Prostate gland (tissue), 2 donors: ENCODE measurements around the gene CDR2. TPM values are rescaled to one million over a fixed set of nuclear protein-coding genes. Genes with fewer than 3 reads are reported as not detected.

Experiments
- DNase-seq: peaks from one replicate; pipeline ENCODE4 v3.0.0-alpha.2; 2019; ENCODE audit warnings: low spot score
- H3K27ac ChIP-seq, 2 donors: fragments of 200-600 bp; sonication (generic); 2 replicates each; pipeline ENCODE4 v1.5.1; 2017 to 2019
- H3K27me3 ChIP-seq: fragments of 200-600 bp; sonication (generic); replicated peaks from 2 replicates; pipeline ENCODE4 v1.5.1; 2019; ENCODE audit not compliant: insufficient read depth
- H3K36me3 ChIP-seq, 2 donors: fragments of 200-600 bp; sonication (generic); 1 replicate in 1 of 2; 2 replicates in 1 of 2; pipeline versions ENCODE4 v1.5.1 to v1.8.1; 2017 to 2019
- H3K4me1 ChIP-seq: fragments of 200-600 bp; sonication (generic); replicated peaks from 2 replicates; pipeline ENCODE4 v1.5.1; 2019
- H3K4me3 ChIP-seq, 2 donors: fragments of 200-600 bp; sonication (generic); 2 replicates each; pipeline ENCODE4 v1.5.1; 2017 to 2019
- H3K9me3 ChIP-seq: fragments of 200-600 bp; sonication (generic); 2 replicates; pipeline ENCODE4 v1.5.1; 2017
- CTCF ChIP-seq, 4 experiments: fragments of 200-600 bp in 2 of 4; fragments of 450-650 bp in 2 of 4; sonication (generic) in 2 of 4; IDR thresholded peaks; 1 replicate in 3 of 4; 2 replicates in 1 of 4; pipeline ENCODE4 v1.5.1; 2016 to 2019; ENCODE audit warnings: antibody characterized with exemption in 4 of 4, mild to moderate bottlenecking in 2 of 4, moderate library complexity in 2 of 4
- POLR2A ChIP-seq: fragments of 450-650 bp; IDR thresholded peaks from one replicate; pipeline ENCODE4 v1.6.1; 2016; ENCODE audit warnings: antibody characterized with exemption, mild to moderate bottlenecking
- POLR2AphosphoS5 ChIP-seq: sonication (generic); formaldehyde crosslinking; IDR thresholded peaks from one replicate; pipeline ENCODE4 v1.6.1; 2017; ENCODE audit warnings: antibody characterized with exemption
- WGBS: methylation state at CpG from one replicate; pipeline ENCODE4 v1.1.5; 2018; 5-methylcytosine and 5-hydroxymethylcytosine counted together
- intact Hi-C: fragments of 100-400 bp; cut with DNase I; formaldehyde crosslinking; loops from one replicate; pipeline ENCODE4 v1.14.2; 2022
- total RNA-seq, 2 donors: library from RNA; depleted of rRNA; stranded (reverse); fragments of >200 nt; gene quantifications; one replicate each; pipeline ENCODE4 v1.1.0, GENCODE V29; 2016

The CDR2 gene
- total RNA-seq, 2 donors from 2014 or later, result 24.5 to 31.9 TPM

DNA sequence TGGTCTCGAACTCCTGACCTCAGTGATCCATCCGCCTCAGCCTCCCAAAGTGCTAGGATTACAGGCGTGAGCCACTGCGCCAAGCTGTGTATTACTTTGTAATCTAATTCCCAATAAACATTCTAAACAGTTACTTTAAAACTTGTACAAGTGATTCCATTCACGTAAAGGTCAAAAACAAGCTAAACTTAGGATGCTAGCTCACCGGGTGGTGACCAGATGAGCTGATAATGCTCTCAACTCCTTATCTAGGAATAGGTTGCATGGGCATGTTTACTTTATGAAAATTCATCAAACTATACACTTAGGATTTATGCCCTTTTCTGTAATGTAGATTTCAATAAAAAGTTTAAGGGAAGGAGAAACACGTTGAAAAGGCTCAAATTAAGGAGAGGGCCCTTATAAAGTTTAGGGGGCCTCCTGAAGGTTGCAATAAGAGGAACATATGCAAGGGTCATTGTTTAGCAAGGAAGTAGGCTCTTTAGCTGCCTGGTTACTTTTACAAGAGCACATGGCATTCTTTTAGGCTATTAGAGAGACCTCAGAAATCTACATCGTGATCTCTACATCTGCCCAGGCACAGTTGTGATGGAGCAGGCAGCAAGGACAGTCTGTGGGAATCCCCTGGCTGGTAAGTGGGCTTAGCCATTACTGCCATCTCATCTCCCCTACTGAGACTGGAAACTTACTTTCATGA is 13.3 kb downstream of the CDR2 start:
- 66% methylated on average over 8 of the region's 8 CpGs for WGBS
- no peaks in the 10 kb centered on the region for H3K4me1 ChIP-seq

DNA sequence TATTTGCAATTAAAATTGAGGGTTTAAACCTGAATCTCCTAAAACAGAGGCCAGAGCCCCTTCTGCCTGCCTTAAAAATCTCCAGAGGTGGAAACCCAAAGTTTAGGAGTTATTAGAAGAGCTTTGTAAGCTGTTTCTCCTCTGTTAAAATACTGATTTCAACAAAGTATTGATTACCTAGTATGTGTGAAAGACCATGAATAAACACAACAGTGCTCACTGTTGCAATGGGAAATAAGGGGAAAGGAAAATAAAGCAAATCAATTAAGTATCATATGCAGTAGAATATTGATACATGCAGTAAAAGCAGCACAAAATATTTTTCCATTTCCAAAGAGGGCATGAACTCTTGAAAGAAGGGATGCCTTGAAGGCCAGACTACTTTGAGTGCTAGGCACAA is 14.7 kb downstream of the CDR2 start:
- Histone ChIP-seq H3K27me3 (no peaks in the 10 kb centered on the region), H3K4me3 (no peak overlapping the region), H3K4me1 (no peaks in the 10 kb centered on the region), H3K36me3 (no peaks in the 10 kb centered on the region), H3K27ac (no peak overlapping the region), H3K9me3 (no peaks in the 10 kb centered on the region)
- TF ChIP-seq CTCF (IDR thresholded peaks at IDR 0.05), result no peak
- TF ChIP-seq POLR2AphosphoS5, result no peak
- no peak for TF ChIP-seq POLR2A
- intact Hi-C loops, result no loop called here
- DNase-seq, result no peak

More for the DNA sequence above, 13.3 kb downstream of the CDR2 start:
- intact Hi-C loops, result no loop called here
- no peak for DNase-seq
- H3K9me3 ChIP-seq, result no peaks in the 10 kb centered on the region
- H3K27ac ChIP-seq, result no peak overlapping the region
- no peak for TF ChIP-seq POLR2AphosphoS5
- no peak for TF ChIP-seq POLR2A
- no peak overlapping the region for H3K4me3 ChIP-seq
- no peaks in the 10 kb centered on the region for H3K27me3 ChIP-seq
- no peaks in the 10 kb centered on the region for H3K36me3 ChIP-seq

DNA sequence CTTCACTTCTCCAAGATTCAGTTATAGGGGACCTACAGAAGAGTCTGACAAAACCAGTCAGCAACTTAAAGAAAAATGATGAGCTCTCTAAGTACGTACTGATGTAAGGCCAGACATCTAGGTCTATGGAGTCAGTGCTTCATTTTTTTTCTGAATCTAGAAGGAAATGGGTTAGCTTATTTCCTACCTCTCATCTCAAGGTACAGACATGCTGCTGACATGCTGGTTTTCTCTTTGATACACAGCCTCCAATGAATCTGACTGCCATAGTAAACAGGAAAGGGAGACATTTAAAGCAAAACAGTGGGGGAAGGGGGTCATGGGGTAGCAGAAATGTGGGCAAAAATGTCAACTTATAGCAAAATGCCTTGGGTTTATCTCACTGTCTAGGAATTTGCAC is 16.4 kb downstream of the CDR2 start:
- DNase-seq, result no peak
- no peak for TF ChIP-seq POLR2A
- TF ChIP-seq POLR2AphosphoS5, result no peak
- TF ChIP-seq CTCF (IDR thresholded peaks at IDR 0.05), result no peak
- H3K4me1 ChIP-seq, result no peaks in the 10 kb centered on the region
- H3K9me3 ChIP-seq, result no peaks in the 10 kb centered on the region
- no peak overlapping the region for H3K4me3 ChIP-seq
- H3K27ac ChIP-seq, result no peak overlapping the region
- no peaks in the 10 kb centered on the region for H3K27me3 ChIP-seq
- 92% methylated on average over 1 of the region's 1 CpG for WGBS
- no peaks in the 10 kb centered on the region for H3K36me3 ChIP-seq
- intact Hi-C loops, result no loop called here

DNA sequence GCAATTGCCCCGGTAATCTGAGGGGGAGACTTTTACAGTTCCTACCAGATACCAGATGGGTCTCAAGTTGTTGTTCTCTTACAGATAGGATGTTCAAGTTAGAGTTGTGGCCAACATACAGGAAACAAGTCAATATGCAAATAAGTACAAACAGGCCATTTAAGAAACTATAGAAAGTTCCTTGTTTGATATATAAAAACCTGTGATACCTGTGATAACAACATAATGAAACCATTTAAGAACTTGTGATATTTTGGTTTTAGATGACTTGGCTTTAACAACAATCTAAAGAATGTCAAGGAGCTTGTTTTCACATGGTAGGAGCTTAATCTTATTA is 16.8 kb downstream of the CDR2 start:
- no peaks in the 10 kb centered on the region for H3K9me3 ChIP-seq
- H3K27ac ChIP-seq, result no peak overlapping the region
- TF ChIP-seq POLR2AphosphoS5 (no peak), POLR2A (no peak), CTCF (IDR thresholded peaks at IDR 0.05) (no peak)
- no peaks in the 10 kb centered on the region for H3K4me1 ChIP-seq
- H3K4me3 ChIP-seq, result no peak overlapping the region
- 71% methylated on average over 1 of the region's 1 CpG for WGBS
- H3K36me3 ChIP-seq, result no peaks in the 10 kb centered on the region
- intact Hi-C loops, result no loop called here
- DNase-seq, result no peak
- no peaks in the 10 kb centered on the region for H3K27me3 ChIP-seq

- intact Hi-C loops, result no loop called here
- H3K27me3 ChIP-seq, result no peaks in the 10 kb centered on the region
- H3K4me1 ChIP-seq, result no peaks in the 10 kb centered on the region
- DNase-seq, result no peak
- no peaks in the 10 kb centered on the region for H3K9me3 ChIP-seq
- TF ChIP-seq CTCF (IDR thresholded peaks at IDR 0.05) (no peak), POLR2A (no peak), POLR2AphosphoS5 (no peak)
- 91% methylated on average over 7 of the region's 7 CpGs for WGBS
- H3K27ac ChIP-seq, result no peak overlapping the region
- no peak overlapping the region for H3K4me3 ChIP-seq
- no peaks in the 10 kb centered on the region for H3K36me3 ChIP-seq
Measured at GRCh38 chr16:22356930-22357634, 17.3 kb downstream of the CDR2 start.
